T-helper 22 cell (primary cell): ENCODE data around the gene LARGE1.
"Not testable (repeated sequence)": the region's sequence is repeated elsewhere in the genome, so short reads cannot be mapped to it uniquely, and the experiment has no call there.

Experiments
- DNase-seq: peaks from one replicate; pipeline ENCODE4 v3.0.0-alpha.2; 2020; ENCODE audit warnings: low read depth

The LARGE1 gene

GRCh38 chr22:33593818-33594217, 326.5 kb downstream of the LARGE1 start:
- DNase-seq, result no peak

GRCh38 chr22:33591946-33592345, 328.3 kb downstream of the LARGE1 start:
- DNase-seq, result no peak

GRCh38 chr22:33589297-33589696, 331.0 kb downstream of the LARGE1 start:
- DNase-seq, result no peak

- no peak for DNase-seq
Measured at GRCh38 chr22:33588860-33589259, 331.4 kb downstream of the LARGE1 start.

GRCh38 chr22:33584152-33584551, 336.1 kb downstream of the LARGE1 start:
- DNase-seq, result no peak

- no peak for DNase-seq
Measured at GRCh38 chr22:33582822-33583400, 337.4 kb downstream of the LARGE1 start.

- no peak for DNase-seq
Measured at GRCh38 chr22:33580310-33580709, 340.0 kb downstream of the LARGE1 start.

GRCh38 chr22:33579448-33580093, 340.7 kb downstream of the LARGE1 start:
- DNase-seq, result no peak

- DNase-seq, result no peak
Measured at GRCh38 chr22:33578752-33579151, 341.5 kb downstream of the LARGE1 start.

GRCh38 chr22:33577862-33578411, 342.3 kb downstream of the LARGE1 start:
- no peak for DNase-seq

GRCh38 chr22:33576205-33576604, 344.1 kb downstream of the LARGE1 start:
- DNase-seq, result no peak

- DNase-seq, result no peak
Measured at GRCh38 chr22:33575771-33576170, 344.5 kb downstream of the LARGE1 start.

- DNase-seq, result no peak
Measured at GRCh38 chr22:33575041-33575440, 345.2 kb downstream of the LARGE1 start.

- DNase-seq, result no peak
Measured at GRCh38 chr22:33573479-33573878, 346.8 kb downstream of the LARGE1 start.

- DNase-seq, result no peak
Measured at GRCh38 chr22:33572086-33572485, 348.2 kb downstream of the LARGE1 start.

GRCh38 chr22:33570110-33570509, 350.2 kb downstream of the LARGE1 start:
- no peak for DNase-seq

GRCh38 chr22:33569559-33569958, 350.7 kb downstream of the LARGE1 start:
- DNase-seq, result no peak

GRCh38 chr22:33569018-33569417, 351.3 kb downstream of the LARGE1 start:
- no peak for DNase-seq

- DNase-seq, result not testable (repeated sequence)
Measured at GRCh38 chr22:33566495-33566894, 353.8 kb downstream of the LARGE1 start.

GRCh38 chr22:33565580-33565995, 354.7 kb downstream of the LARGE1 start:
- no peak for DNase-seq

GRCh38 chr22:33564683-33565082, 355.6 kb downstream of the LARGE1 start:
- DNase-seq, result no peak

GRCh38 chr22:33563220-33563964, 356.9 kb downstream of the LARGE1 start:
- DNase-seq, result no peak

- DNase-seq, result no peak
Measured at GRCh38 chr22:33562501-33562900, 357.8 kb downstream of the LARGE1 start.
